Large intestine (tissue), 3 donors: ENCODE results near the gene ANXA1. TPM values are rescaled to one million over a fixed set of nuclear protein-coding genes. Genes with fewer than 3 reads are reported as not detected.

Experiments used
- DNase-seq, 2 donors: peaks; one replicate each; pipeline versions ENCODE4 v3.0.0 to v3.0.0-alpha.2; 2013
- H3K27ac ChIP-seq: one replicate; pipeline ENCODE4 v1.5.1; 2013; ENCODE audit warnings: low read length
- H3K27me3 ChIP-seq: 2 replicates; pipeline ENCODE4 v1.6.1; 2013; ENCODE audit warnings: low read length; ENCODE audit not compliant: control insufficient read depth, insufficient read depth
- H3K36me3 ChIP-seq: 2 replicates; pipeline ENCODE4 v1.6.1; 2013; ENCODE audit warnings: low read length; ENCODE audit not compliant: control insufficient read depth, insufficient read depth
- H3K4me1 ChIP-seq: one replicate; pipeline ENCODE4 v1.6.1; 2013; ENCODE audit warnings: low read length; ENCODE audit not compliant: control insufficient read depth, insufficient read depth
- H3K4me3 ChIP-seq: one replicate; pipeline ENCODE4 v1.5.1; 2013; ENCODE audit warnings: low read length
- H3K9me3 ChIP-seq: one replicate; pipeline ENCODE4 v1.6.1; 2013; ENCODE audit warnings: mild to moderate bottlenecking, low read depth, low read length, moderate library complexity; ENCODE audit not compliant: control insufficient read depth
- WGBS: methylation state at CpG from one replicate; pipeline ENCODE4 v1.1.5; 2013; ENCODE audit warnings: low lambda C conversion rate; ENCODE audit not compliant: insufficient coverage; 5-methylcytosine and 5-hydroxymethylcytosine counted together
- polyA plus RNA-seq: library from polyadenylated mRNA; unstranded; fragments of 120-200 nt; gene quantifications from one replicate; pipeline ENCODE4 v1.2.1, GENCODE V29; 2013

Gene ANXA1
- polyA plus RNA-seq, 1 donor, result 79.3 TPM

- Histone ChIP-seq H3K36me3 (no peaks in the 10 kb centered on the region), H3K27ac (no peak overlapping the region), H3K4me1 (no peaks in the 10 kb centered on the region), H3K9me3 (no peaks in the 10 kb centered on the region), H3K4me3 (no peak overlapping the region), H3K27me3 (no peaks in the 10 kb centered on the region)
- no CpG with 5 or more reads among the region's 1 CpG for WGBS
- no peak for DNase-seq
Observed at GRCh38 chr9:73202980-73203379, 51.3 kb downstream of the ANXA1 start.

- no peak for DNase-seq
- H3K4me1 ChIP-seq, result no peaks in the 10 kb centered on the region
- H3K4me3 ChIP-seq, result no peak overlapping the region
- no peak overlapping the region for H3K27ac ChIP-seq
- H3K27me3 ChIP-seq, result no peaks in the 10 kb centered on the region
- no CpG with 5 or more reads among the region's 4 CpGs for WGBS
- no peaks in the 10 kb centered on the region for H3K36me3 ChIP-seq
- H3K9me3 ChIP-seq, result no peaks in the 10 kb centered on the region
Observed at GRCh38 chr9:73204936-73205335, 53.3 kb downstream of the ANXA1 start.

GRCh38 chr9:73206851-73207250, 55.2 kb downstream of the ANXA1 start:
- 80% methylated on average over 1 of the region's 1 CpG for WGBS
- Histone ChIP-seq H3K27ac (no peak overlapping the region), H3K36me3 (no peaks in the 10 kb centered on the region), H3K4me1 (no peaks in the 10 kb centered on the region), H3K27me3 (no peaks in the 10 kb centered on the region), H3K9me3 (no peaks in the 10 kb centered on the region), H3K4me3 (no peak overlapping the region)
- DNase-seq, result no peak

GRCh38 chr9:73210886-73211666, 59.4 kb downstream of the ANXA1 start:
- Histone ChIP-seq H3K4me1 (no peaks in the 10 kb centered on the region), H3K27me3 (peaks cover 2% of the 10 kb centered on the region), H3K27ac (no peak overlapping the region), H3K4me3 (no peak overlapping the region), H3K36me3 (no peaks in the 10 kb centered on the region), H3K9me3 (no peaks in the 10 kb centered on the region)
- no peak for DNase-seq
- no CpG with 5 or more reads among the region's 3 CpGs for WGBS

GRCh38 chr9:73213300-73213699, 61.6 kb downstream of the ANXA1 start:
- Histone ChIP-seq H3K4me1 (no peaks in the 10 kb centered on the region), H3K27ac (no peak overlapping the region), H3K9me3 (no peaks in the 10 kb centered on the region), H3K4me3 (no peak overlapping the region), H3K27me3 (peaks cover 2% of the 10 kb centered on the region), H3K36me3 (no peaks in the 10 kb centered on the region)
- DNase-seq, result no peak
- WGBS, result no CpG with 5 or more reads among the region's 2 CpGs

GRCh38 chr9:73215249-73215648, 63.6 kb downstream of the ANXA1 start:
- WGBS, result 80% methylated on average over 1 of the region's 3 CpGs

GRCh38 chr9:73216100-73216499, 64.4 kb downstream of the ANXA1 start:
- DNase-seq, result no peak
- Histone ChIP-seq H3K27ac (no peak overlapping the region), H3K4me3 (no peak overlapping the region), H3K27me3 (peaks cover 2% of the 10 kb centered on the region), H3K4me1 (no peaks in the 10 kb centered on the region), H3K36me3 (no peaks in the 10 kb centered on the region), H3K9me3 (no peaks in the 10 kb centered on the region)

More at GRCh38 chr9:73215249-73215648, 63.6 kb downstream of the ANXA1 start:
- no peak overlapping the region for H3K27ac ChIP-seq
- DNase-seq, result no peak
- no peaks in the 10 kb centered on the region for H3K4me1 ChIP-seq
- H3K4me3 ChIP-seq, result no peak overlapping the region
- H3K27me3 ChIP-seq, result peaks cover 2% of the 10 kb centered on the region
- H3K36me3 ChIP-seq, result no peaks in the 10 kb centered on the region
- H3K9me3 ChIP-seq, result no peaks in the 10 kb centered on the region

Other genes starting within 250 kb of the ANXA1 start
- 181 TPM for gene ALDH1A1, start 198.8 kb upstream of the ANXA1 start, polyA plus RNA-seq